Measurements from ENCODE around the gene TACC3.

TACC3 gene

DNA sequence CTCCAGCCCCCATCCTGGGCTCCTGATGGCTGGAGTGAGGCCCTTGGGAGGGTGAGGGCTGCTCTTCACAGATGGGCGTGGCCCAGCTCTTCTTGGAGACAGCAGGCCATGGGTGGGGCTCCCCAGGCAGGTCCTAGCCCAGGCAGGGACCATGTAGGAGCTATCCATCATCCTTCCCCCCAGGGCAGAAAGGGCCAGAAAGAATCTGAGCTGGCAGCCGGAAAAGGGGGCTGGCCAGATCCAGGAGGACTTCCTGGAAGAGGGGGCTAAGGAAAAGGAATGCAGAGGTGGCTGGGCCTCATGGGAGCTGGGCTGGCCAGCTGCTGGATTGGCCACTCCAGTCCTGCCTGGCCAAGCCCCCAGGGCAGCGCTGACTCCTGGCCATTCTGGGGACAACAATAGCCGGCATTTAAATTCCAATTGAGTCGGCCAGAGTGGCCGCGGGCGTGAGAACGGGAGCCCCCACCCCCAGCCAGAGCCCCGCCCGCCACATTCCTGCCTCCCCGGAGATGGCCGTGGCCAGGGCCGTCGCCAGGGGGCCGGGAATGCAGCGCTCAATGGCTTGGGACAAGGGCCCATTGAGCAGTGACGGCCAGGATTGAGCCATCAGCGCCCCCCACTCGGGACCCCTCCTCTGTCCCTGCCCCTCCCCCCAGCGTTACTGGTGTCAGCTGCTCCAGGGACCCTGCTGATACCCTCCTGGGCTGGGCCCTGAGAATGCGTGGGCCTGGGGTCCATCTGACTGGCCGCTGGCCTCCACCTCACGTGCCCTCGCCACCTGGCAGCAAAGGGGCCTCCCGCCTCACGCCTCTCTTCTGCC lies 56.7 kb downstream of the TACC3 start:
- peak; percentile 19 for DNase-seq (ENCODE audit: low read depth)
- TF ChIP-seq, protein P1, sequence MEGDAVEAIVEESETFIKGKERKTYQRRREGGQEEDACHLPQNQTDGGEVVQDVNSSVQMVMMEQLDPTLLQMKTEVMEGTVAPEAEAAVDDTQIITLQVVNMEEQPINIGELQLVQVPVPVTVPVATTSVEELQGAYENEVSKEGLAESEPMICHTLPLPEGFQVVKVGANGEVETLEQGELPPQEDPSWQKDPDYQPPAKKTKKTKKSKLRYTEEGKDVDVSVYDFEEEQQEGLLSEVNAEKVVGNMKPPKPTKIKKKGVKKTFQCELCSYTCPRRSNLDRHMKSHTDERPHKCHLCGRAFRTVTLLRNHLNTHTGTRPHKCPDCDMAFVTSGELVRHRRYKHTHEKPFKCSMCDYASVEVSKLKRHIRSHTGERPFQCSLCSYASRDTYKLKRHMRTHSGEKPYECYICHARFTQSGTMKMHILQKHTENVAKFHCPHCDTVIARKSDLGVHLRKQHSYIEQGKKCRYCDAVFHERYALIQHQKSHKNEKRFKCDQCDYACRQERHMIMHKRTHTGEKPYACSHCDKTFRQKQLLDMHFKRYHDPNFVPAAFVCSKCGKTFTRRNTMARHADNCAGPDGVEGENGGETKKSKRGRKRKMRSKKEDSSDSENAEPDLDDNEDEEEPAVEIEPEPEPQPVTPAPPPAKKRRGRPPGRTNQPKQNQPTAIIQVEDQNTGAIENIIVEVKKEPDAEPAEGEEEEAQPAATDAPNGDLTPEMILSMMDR (conservative IDR thresholded peaks at IDR 0.05; ENCODE audit: low read depth, low read length): peak; percentile 13
- no peak overlapping the region for H3K4me3 ChIP-seq (ENCODE audit: low read depth, low read length)

DNA sequence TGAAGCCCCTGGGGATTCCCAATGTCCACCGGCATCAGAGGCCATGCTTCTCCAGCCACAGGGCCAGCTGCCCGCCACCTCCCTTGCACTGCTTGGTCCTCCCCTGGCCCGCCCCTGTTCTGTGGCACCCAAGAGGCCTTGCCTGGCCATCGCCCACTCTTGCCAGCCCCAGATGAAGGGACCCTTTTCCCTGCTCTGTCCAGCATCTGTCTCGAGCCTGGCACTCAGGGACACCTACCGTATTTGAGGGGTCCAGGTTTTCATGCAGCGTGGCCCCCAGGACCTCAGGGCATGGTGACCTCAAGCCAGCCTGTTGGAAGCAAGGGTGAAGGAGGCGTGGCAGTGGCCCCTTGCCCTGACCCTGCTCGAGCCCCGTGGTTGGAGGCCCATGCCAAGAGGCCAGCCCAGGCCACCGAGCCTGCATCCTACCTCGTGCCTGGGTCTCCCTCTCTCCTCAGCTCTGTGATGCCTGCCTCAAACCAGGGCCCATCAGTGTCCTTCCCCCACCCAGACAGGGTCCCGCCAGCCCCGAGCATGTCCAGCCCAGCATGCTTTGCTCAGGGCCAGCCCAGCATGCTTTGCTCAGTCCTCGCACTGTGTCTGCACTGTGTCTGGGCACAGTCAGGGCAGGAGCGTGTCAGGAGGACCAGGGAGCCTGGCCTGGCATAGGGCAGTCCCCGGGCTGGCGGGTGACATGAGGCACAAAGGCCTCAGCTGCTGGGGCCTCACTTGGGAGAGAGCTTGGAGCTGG lies 57.5 kb downstream of the TACC3 start:
- TF ChIP-seq, protein P1 (conservative IDR thresholded peaks at IDR 0.05; ENCODE audit: low read depth, low read length): no peak
- no peak for DNase-seq (ENCODE audit: low read depth)
- no peak overlapping the region for H3K4me3 ChIP-seq (ENCODE audit: low read depth, low read length)

DNA sequence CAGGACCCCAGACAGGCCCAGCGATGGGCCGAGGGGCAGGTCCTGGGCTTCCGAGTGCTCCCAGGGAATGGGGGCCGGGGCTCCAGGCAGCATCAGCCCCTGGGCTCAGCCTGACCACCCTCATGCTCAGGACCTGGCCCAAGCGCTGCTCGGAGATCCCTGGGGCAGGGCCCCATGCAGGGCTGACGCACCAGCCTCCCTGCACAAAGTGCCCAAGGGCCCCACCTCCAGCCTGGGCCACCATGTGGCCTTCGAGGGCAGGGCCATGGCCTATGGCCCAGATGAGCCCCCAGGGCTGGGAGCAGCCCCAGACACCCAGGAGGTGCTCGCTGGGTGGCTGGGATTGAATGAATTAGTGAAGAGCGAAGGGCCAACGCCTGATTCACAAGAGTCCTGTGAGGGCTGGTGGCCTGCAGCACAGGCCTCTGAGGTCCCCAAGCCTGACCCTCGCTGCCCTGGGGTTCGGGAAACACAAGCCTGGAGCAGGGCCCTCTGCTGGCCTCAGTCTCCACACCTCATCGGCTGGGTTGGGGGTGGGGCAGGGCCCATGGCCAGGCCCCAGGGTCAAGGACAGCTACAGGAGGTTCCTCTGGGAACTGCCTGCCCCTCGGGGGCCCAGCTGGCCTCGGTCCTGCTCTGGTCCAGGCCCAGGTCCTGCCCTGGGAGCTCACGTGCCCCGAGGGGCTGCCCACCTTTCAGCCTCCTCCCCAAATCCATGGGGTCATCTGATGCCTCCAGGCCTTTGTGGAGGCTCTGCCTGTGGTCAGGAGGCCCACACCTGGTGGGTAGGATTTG lies 58.5 kb downstream of the TACC3 start:
- H3K4me3 ChIP-seq (ENCODE audit: low read depth, low read length): no peak overlapping the region
- DNase-seq (ENCODE audit: low read depth): no peak
- TF ChIP-seq, protein P1 (conservative IDR thresholded peaks at IDR 0.05; ENCODE audit: low read depth, low read length): no peak

DNA sequence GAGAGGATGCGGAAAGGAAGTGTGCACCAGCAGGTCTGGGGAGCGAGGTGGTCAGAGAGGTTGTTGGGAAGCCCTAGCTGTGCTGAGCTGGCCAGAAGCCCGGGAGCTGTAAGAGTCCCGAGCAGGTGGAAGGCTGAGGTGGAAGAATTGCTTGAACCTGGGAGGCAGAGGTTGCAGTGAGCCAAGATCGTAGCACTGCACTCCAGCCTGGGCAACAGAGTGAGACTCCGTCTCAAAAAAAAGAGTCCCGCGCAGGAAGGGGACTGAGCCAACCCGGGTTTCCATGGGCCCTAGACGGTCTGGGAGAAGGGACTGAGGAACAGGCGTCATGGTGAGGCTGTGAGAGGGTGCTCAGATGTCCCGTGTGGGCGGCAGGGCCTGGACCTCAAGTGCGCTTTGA lies 59.1 kb downstream of the TACC3 start:
- TF ChIP-seq, protein P1 (conservative IDR thresholded peaks at IDR 0.05; ENCODE audit: low read depth, low read length): no peak
- no peak for DNase-seq (ENCODE audit: low read depth)
- H3K4me3 ChIP-seq (ENCODE audit: low read depth, low read length): no peak overlapping the region

DNA sequence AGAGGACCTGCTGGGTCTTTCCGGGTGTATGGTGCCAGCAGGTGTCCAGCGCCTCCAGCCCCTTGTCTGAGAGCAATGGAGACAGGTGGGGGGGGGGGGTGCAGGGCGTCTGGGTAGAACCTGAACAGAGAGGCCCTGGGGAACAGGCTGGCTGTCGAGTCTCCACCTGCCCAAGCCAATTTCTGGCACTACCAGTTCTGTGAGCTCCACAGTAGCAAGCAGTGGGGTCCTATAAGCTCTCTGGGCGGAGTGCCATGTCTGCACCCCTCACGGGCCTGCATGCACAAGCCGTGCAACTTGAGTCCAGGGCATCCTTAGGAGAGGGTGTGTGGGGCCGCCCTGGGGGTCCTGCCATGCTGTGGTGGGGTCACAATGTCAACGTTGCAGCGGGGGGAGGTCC lies 61.7 kb downstream of the TACC3 start:
- H3K4me3 ChIP-seq (ENCODE audit: low read depth, low read length): no peak overlapping the region
- no peak for DNase-seq (ENCODE audit: low read depth)
- TF ChIP-seq, protein P1 (conservative IDR thresholded peaks at IDR 0.05; ENCODE audit: low read depth, low read length): no peak

DNA sequence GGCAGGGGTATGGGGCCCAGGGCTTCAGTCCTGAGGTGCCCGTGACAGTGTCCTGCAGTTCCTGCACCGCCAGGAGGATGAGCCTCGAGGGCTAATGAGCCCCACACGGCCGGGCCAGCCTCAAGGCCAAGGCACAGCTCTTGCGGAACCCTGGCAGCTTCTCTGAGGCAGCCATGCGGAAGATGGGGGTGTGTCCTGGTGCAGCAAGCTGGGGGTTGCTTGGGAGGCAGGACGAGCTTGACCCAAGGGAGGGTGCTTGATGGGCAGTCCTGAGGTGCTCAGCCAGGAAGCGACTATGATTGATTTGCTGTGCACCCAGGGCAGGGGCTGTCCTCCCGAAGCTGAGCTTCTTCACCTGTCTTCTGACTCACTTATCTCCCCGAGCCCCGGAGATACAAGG lies 62.6 kb downstream of the TACC3 start:
- DNase-seq (ENCODE audit: low read depth): no peak
- TF ChIP-seq, protein P1 (conservative IDR thresholded peaks at IDR 0.05; ENCODE audit: low read depth, low read length): no peak
- no peak overlapping the region for H3K4me3 ChIP-seq (ENCODE audit: low read depth, low read length)
